IMR-90 (cell line): ENCODE data around the gene NXPE3. TPM values are rescaled to one million over a fixed set of nuclear protein-coding genes. Genes with fewer than 3 reads are reported as not detected.

Experiments used
- ATAC-seq: fragments of 200-7000 bp; cut with Tn5 transposase; 2 replicates; pipeline ENCODE4 v1.9.1; 2020; ENCODE audit warnings: low read depth, mild to moderate bottlenecking, moderate library complexity
- BruUV-seq: library from RNA; stranded (reverse); fragments of 400-500 nt; replicated peaks from 2 replicates; lab custom pipeline; 2021; lab: Mats Ljungman, UMichigan
- CTCF ChIA-PET: fragments of 300-600 bp; formaldehyde crosslinking; extraction: SDS; loops from one replicate; lab custom pipeline; 2021; ENCODE audit warnings: antibody characterized with exemption; lab: Yijun Ruan, JAX
- POLR2A ChIA-PET: fragments of 300-600 bp; sonication (Branson Sonifier 250); formaldehyde crosslinking; loops from one replicate; lab custom pipeline; 2022; ENCODE audit warnings: antibody characterized with exemption; ENCODE audit not compliant: unreplicated experiment; lab: Charles Lee
- DNase-seq: peaks from one replicate; pipeline ENCODE4 v3.0.0; 2013
- H2AFZ ChIP-seq: replicated peaks from 2 replicates; pipeline ENCODE3; 2013; ENCODE audit warnings: low read length, mild to moderate bottlenecking; ENCODE audit not compliant: poor library complexity
- H2AK5ac ChIP-seq: 2 replicates; pipeline ENCODE4 v1.6.1; 2013; ENCODE audit warnings: low read depth, low read length, inconsistent platforms
- H2AK9ac ChIP-seq: replicated peaks from 2 replicates; pipeline ENCODE3; 2013; ENCODE audit warnings: mild to moderate bottlenecking, low read depth, low read length, moderate library complexity; ENCODE audit not compliant: poor library complexity
- H2BK120ac ChIP-seq: 2 replicates; pipeline ENCODE4 v1.6.1; 2013; ENCODE audit warnings: low read depth, low read length, inconsistent platforms
- H2BK15ac ChIP-seq: 3 replicates; pipeline ENCODE4 v1.6.1; 2013; ENCODE audit warnings: low read depth, low read length, inconsistent platforms
- H2BK20ac ChIP-seq: 2 replicates; pipeline ENCODE4 v1.6.1; 2013; ENCODE audit warnings: low read depth, mild to moderate bottlenecking, inconsistent platforms, low read length, moderate library complexity
- H2BK5ac ChIP-seq: 2 replicates; pipeline ENCODE4 v1.6.1; 2013; ENCODE audit warnings: mild to moderate bottlenecking, low read depth, low read length, inconsistent platforms; ENCODE audit not compliant: poor library complexity, severe bottlenecking
- H3K14ac ChIP-seq: replicated peaks from 2 replicates; pipeline ENCODE4 v1.6.1; 2013; ENCODE audit warnings: low read depth, low read length, inconsistent platforms
- H3K18ac ChIP-seq: 2 replicates; pipeline ENCODE4 v1.6.1; 2013; ENCODE audit warnings: low read depth, low read length, control low read depth
- H3K23ac ChIP-seq: 2 replicates; pipeline ENCODE4 v1.6.1; 2013; ENCODE audit warnings: low read depth, low read length, inconsistent platforms
- H3K27ac ChIP-seq: 2 replicates; pipeline ENCODE4 v1.5.1; 2013; ENCODE audit warnings: mild to moderate bottlenecking, control low read depth, low read length; ENCODE audit not compliant: insufficient read depth
- H3K27me3 ChIP-seq: 2 replicates; pipeline ENCODE4 v1.6.1; 2013; ENCODE audit warnings: low read length; ENCODE audit not compliant: control insufficient read depth, insufficient read depth
- H3K36me3 ChIP-seq: 2 replicates; pipeline ENCODE4 v1.6.1; 2013; ENCODE audit warnings: low read length, mixed read lengths; ENCODE audit not compliant: control insufficient read depth, insufficient read depth
- H3K4ac ChIP-seq: 2 replicates; pipeline ENCODE4 v1.6.1; 2013; ENCODE audit warnings: low read depth, low read length, inconsistent platforms
- H3K4me1 ChIP-seq: 2 replicates; pipeline ENCODE4 v1.6.1; 2013; ENCODE audit warnings: low read length, mixed read lengths; ENCODE audit not compliant: control insufficient read depth, insufficient read depth
- H3K4me2 ChIP-seq: 2 replicates; pipeline ENCODE4 v1.6.1; 2013; ENCODE audit warnings: low read depth, mild to moderate bottlenecking, control low read depth, low read length, moderate library complexity
- H3K4me3 ChIP-seq: 2 replicates; pipeline ENCODE4 v1.5.1; 2013; ENCODE audit warnings: low read depth, mild to moderate bottlenecking, control low read depth, low read length, moderate library complexity; ENCODE audit not compliant: insufficient read depth
- H3K56ac ChIP-seq: 2 replicates; pipeline ENCODE4 v1.6.1; 2013; ENCODE audit warnings: low read length, inconsistent platforms; ENCODE audit not compliant: insufficient read depth; ENCODE audit errors: extremely low read depth
- H3K79me1 ChIP-seq, 2 experiments: 2 replicates each; pipeline ENCODE4 v1.6.1; 2013; ENCODE audit warnings: low read length in 2 of 2, inconsistent platforms in 1 of 2, low read depth in 1 of 2
- H3K9ac ChIP-seq: 2 replicates; pipeline ENCODE4 v1.6.1; 2013; ENCODE audit warnings: low read depth, low read length, control low read depth
- H3K9me1 ChIP-seq: 2 replicates; pipeline ENCODE4 v1.6.1; 2013; ENCODE audit warnings: low read length, inconsistent platforms; ENCODE audit not compliant: insufficient read depth
- H3K9me3 ChIP-seq: 2 replicates; pipeline ENCODE4 v1.6.1; 2013; ENCODE audit warnings: low read length; ENCODE audit not compliant: control insufficient read depth, insufficient read depth
- H4K20me1 ChIP-seq: 2 replicates; pipeline ENCODE4 v1.6.1; 2013; ENCODE audit warnings: low read length, inconsistent platforms; ENCODE audit not compliant: insufficient read depth
- H4K5ac ChIP-seq: 2 replicates; pipeline ENCODE4 v1.6.1; 2013; ENCODE audit warnings: mild to moderate bottlenecking, low read depth, low read length, control low read depth
- H4K8ac ChIP-seq, 2 experiments: 2 replicates each; pipeline ENCODE4 v1.6.1; 2013; ENCODE audit warnings: low read depth in 2 of 2, low read length in 2 of 2, control low read depth in 1 of 2, inconsistent platforms in 1 of 2
- H4K91ac ChIP-seq: 2 replicates; pipeline ENCODE4 v1.6.1; 2013; ENCODE audit warnings: low read depth, low read length, inconsistent platforms; ENCODE audit not compliant: insufficient read depth
- BHLHE40 ChIP-seq: fragments of 150-350 bp; IDR thresholded peaks from 2 replicates; pipeline ENCODE4 v1.6.1; 2016; ENCODE audit warnings: mild to moderate bottlenecking, low read depth, low read length
- CEBPB ChIP-seq: IDR thresholded peaks from 2 replicates; pipeline ENCODE4 v1.6.1; 2012; ENCODE audit warnings: low read depth, low read length, improper control_type of control experiment
- CHD1 ChIP-seq: IDR thresholded peaks from 2 replicates; pipeline ENCODE4 v1.6.1; 2012; ENCODE audit warnings: low read depth, low read length, improper control_type of control experiment
- CTCF ChIP-seq: conservative IDR thresholded peaks from 2 replicates; pipeline ENCODE4 v1.5.1; 2012; ENCODE audit warnings: mild to moderate bottlenecking, low read depth, low read length, improper control_type of control experiment
- MXI1 ChIP-seq: IDR thresholded peaks from 2 replicates; pipeline ENCODE4 v1.6.1; 2012; ENCODE audit warnings: low read depth, mild to moderate bottlenecking, low read length, moderate library complexity, borderline replicate concordance
- NFE2L2 ChIP-seq: fragments of 150-350 bp; IDR thresholded peaks from 2 replicates; pipeline ENCODE4 v1.6.1; 2016; ENCODE audit warnings: low read depth, mild to moderate bottlenecking, low read length
- POLR2A ChIP-seq: IDR thresholded peaks from 2 replicates; pipeline ENCODE4 v1.6.1; 2012; ENCODE audit warnings: mild to moderate bottlenecking, low read depth, low read length
- RAD21 ChIP-seq: IDR thresholded peaks from 2 replicates; pipeline ENCODE4 v1.6.1; 2012; ENCODE audit warnings: low read length, improper control_type of control experiment
- RCOR1 ChIP-seq: IDR thresholded peaks from 2 replicates; pipeline ENCODE4 v1.6.1; 2012; ENCODE audit warnings: mild to moderate bottlenecking, low read length, improper control_type of control experiment; ENCODE audit not compliant: insufficient replicate concordance
- SMC3 ChIP-seq: fragments of 150-350 bp; IDR thresholded peaks from 2 replicates; pipeline ENCODE4 v1.6.1; 2016; ENCODE audit warnings: low read depth, mild to moderate bottlenecking, antibody characterized with exemption, low read length, moderate library complexity
- WGBS, 2 experiments: methylation state at CpG; one replicate each; pipeline versions ENCODE4 v1.1.5 to v1.1.7; 2013; ENCODE audit warnings: missing lambda C conversion rate in 2 of 2; ENCODE audit not compliant: insufficient read length in 1 of 2; ENCODE audit errors: extremely low coverage in 2 of 2; 5-methylcytosine and 5-hydroxymethylcytosine counted together
- dilution Hi-C: fragments of 300-500 bp; cut with HindIII; formaldehyde crosslinking; loops from one replicate; pipeline ENCODE4 v1.14.3; 2018; ENCODE audit warnings: low sequenced_read_pairs; ENCODE audit not compliant: unreplicated experiment
- in situ Hi-C: fragments of 300-500 bp; cut with MboI; formaldehyde crosslinking; loops from 3 replicates; pipeline ENCODE4 v1.14.3; 2019; ENCODE audit warnings: low sequenced_read_pairs, inconsistent platforms, mixed read lengths
- intact Hi-C: fragments of 100-400 bp; cut with micrococcal nuclease; formaldehyde crosslinking; loops from 2 replicates; pipeline ENCODE4 v1.10.0; 2022
- polyA plus RNA-seq, 3 experiments: library from polyadenylated mRNA; depleted of rRNA; stranded (reverse); fragments of >200 nt; gene quantifications; 2 replicates each; pipeline ENCODE4 v1.2.3, GENCODE V29; 2012; ENCODE audit warnings: low replicate concordance in 1 of 3
- total RNA-seq: library from RNA; depleted of rRNA; stranded (reverse); fragments of >200 nt; gene quantifications from 2 replicates; pipeline ENCODE4 v1.2.3, GENCODE V29; 2012

Gene NXPE3
- total and polyA plus RNA-seq, 2 of the 4 experiments (the other 2 are of a cell fraction): 20.0 to 23.8 TPM

- CTCF ChIA-PET: no interaction called here
- H4K91ac ChIP-seq: no peak overlapping the region
Measured at GRCh38 chr3:101868534-101869464, 89.8 kb downstream of the NXPE3 start.

More at GRCh38 chr3:101868534-101869464, 89.8 kb downstream of the NXPE3 start:
- Histone ChIP-seq H2AK5ac (0 out of 2 replicates have a peak overlapping the region, but pooled peaks have one; percentile 51), H3K4me2 (no peak overlapping the region), H2BK15ac (peak overlapping the region; percentile 11; the same call in 1 of the 3 replicates), H2BK120ac (no peak overlapping the region), H2BK5ac (no peak overlapping the region), H3K9ac (no peak overlapping the region), H3K36me3 (no peaks in the 10 kb centered on the region), H3K9me3 (no peaks in the 10 kb centered on the region), H4K5ac (no peak overlapping the region), H2BK20ac (no peak overlapping the region), H3K4ac (no peak overlapping the region), H3K27ac (no peak overlapping the region), H3K56ac (no peak overlapping the region), H3K18ac (no peak overlapping the region), H3K79me1 (no peaks in the 10 kb centered on the region), H3K27me3 (no peaks in the 10 kb centered on the region), H2AFZ (no peak overlapping the region), H3K23ac (no peak overlapping the region), H4K20me1 (no peaks in the 10 kb centered on the region), H3K14ac (no peak overlapping the region), H3K4me3 (no peak overlapping the region), H4K8ac (no peak overlapping the region), H3K4me1 (peaks cover 9% of the 10 kb centered on the region), H2AK9ac (no peak overlapping the region), H3K9me1 (0 out of 2 replicates have a peak, but pooled peaks cover 4% of the 10 kb centered on the region)
- ATAC-seq: no peak
- no TSS peak for BruUV-seq
- peak; percentile 58 for DNase-seq
- POLR2A ChIA-PET: no interaction called here
- TF ChIP-seq POLR2A (no peak), CEBPB (no peak), CTCF (no peak), RCOR1 (no peak), MXI1 (no peak), RAD21 (no peak), NFE2L2 (no peak), SMC3 (no peak), CHD1 (no peak), BHLHE40 (no peak)
- intact Hi-C loops (loop anchor here (5.0 kb wide), 1 partner anchor 219 kb away; no protein-coding TSS in a partner anchor), in situ Hi-C loops (no loop called here), dilution Hi-C loops (no loop called here)
- no CpG with 5 or more reads among the region's 12 CpGs for WGBS, 2 experiments
